ENCODE data around the gene PRLHR.

Gene PRLHR

GRCh38 chr10:118563373-118563890 lies 32.0 kb downstream of the PRLHR start:
- no peak for DNase-seq (ENCODE audit: low spot score)

GRCh38 chr10:118562851-118563250 lies 32.6 kb downstream of the PRLHR start:
- no peak for DNase-seq (ENCODE audit: low spot score)

- DNase-seq (ENCODE audit: low spot score): no peak
Observed at GRCh38 chr10:118557946-118558345, 37.5 kb downstream of the PRLHR start.

GRCh38 chr10:118551535-118552100 lies 43.8 kb downstream of the PRLHR start:
- DNase-seq (ENCODE audit: low spot score): no peak

GRCh38 chr10:118547282-118547681 lies 48.2 kb downstream of the PRLHR start:
- DNase-seq (ENCODE audit: low spot score): no peak

- no peak for DNase-seq (ENCODE audit: low spot score)
Observed at GRCh38 chr10:118546479-118546878, 49.0 kb downstream of the PRLHR start.

GRCh38 chr10:118545381-118545780 lies 50.1 kb downstream of the PRLHR start:
- DNase-seq (ENCODE audit: low spot score): no peak

GRCh38 chr10:118544401-118544948 lies 51.0 kb downstream of the PRLHR start:
- DNase-seq (ENCODE audit: low spot score): no peak

- DNase-seq (ENCODE audit: low spot score): peak; percentile 82
Observed at GRCh38 chr10:118543714-118544400, 51.6 kb downstream of the PRLHR start.

GRCh38 chr10:118542745-118543144 lies 52.7 kb downstream of the PRLHR start:
- DNase-seq (ENCODE audit: low spot score): no peak

GRCh38 chr10:118542205-118542604 lies 53.2 kb downstream of the PRLHR start:
- DNase-seq (ENCODE audit: low spot score): no peak

- no peak for DNase-seq (ENCODE audit: low spot score)
Observed at GRCh38 chr10:118541718-118542117, 53.7 kb downstream of the PRLHR start.

All from GM03348 (cell line).